Stimulated activated CD4-positive, alpha-beta T cell treated with anti-CD3 and anti-CD28 coated beads, Interleukin-1b, Interleukin-23, amount 100 ng/mL, for 24 hours (primary cell): ENCODE measurements around the gene UNC13C.

Experiments used
- DNase-seq, 4 experiments: peaks; one replicate each; pipeline ENCODE4 v3.0.0-alpha.2; 2020; ENCODE audit warnings: low read depth in 4 of 4, low spot score in 1 of 4

The UNC13C gene

GRCh38 chr15:54559405-54560069 lies 581.3 kb downstream of the UNC13C start:
- DNase-seq = no peak

- no peak for DNase-seq
These were observed 582.2 kb downstream of the UNC13C start for GRCh38 chr15:54560417-54560816.

GRCh38 chr15:54564166-54564565 lies 585.9 kb downstream of the UNC13C start:
- DNase-seq = no peak

- DNase-seq = no peak
These were observed 588.4 kb downstream of the UNC13C start for GRCh38 chr15:54566654-54567053.

- DNase-seq = no peak
These were observed 589.3 kb downstream of the UNC13C start for GRCh38 chr15:54567408-54568035.

- DNase-seq = no peak
These were observed 590.1 kb downstream of the UNC13C start for GRCh38 chr15:54568381-54568780.

- DNase-seq = no peak
These were observed 593.3 kb downstream of the UNC13C start for GRCh38 chr15:54571576-54571975.

- no peak for DNase-seq
These were observed 597.3 kb downstream of the UNC13C start for GRCh38 chr15:54575586-54575985.

GRCh38 chr15:54576298-54576935 lies 598.2 kb downstream of the UNC13C start:
- DNase-seq = no peak

GRCh38 chr15:54577476-54578250 lies 599.4 kb downstream of the UNC13C start:
- DNase-seq = no peak

GRCh38 chr15:54579855-54580254 lies 601.6 kb downstream of the UNC13C start:
- no peak for DNase-seq

GRCh38 chr15:54580643-54581042 lies 602.4 kb downstream of the UNC13C start:
- no peak for DNase-seq

GRCh38 chr15:54582863-54583643 lies 604.8 kb downstream of the UNC13C start:
- DNase-seq = no peak

- no peak for DNase-seq
These were observed 606.8 kb downstream of the UNC13C start for GRCh38 chr15:54585063-54585462.

GRCh38 chr15:54594115-54594514 lies 615.9 kb downstream of the UNC13C start:
- DNase-seq = no peak

GRCh38 chr15:54599386-54599785 lies 621.1 kb downstream of the UNC13C start:
- no peak for DNase-seq

GRCh38 chr15:54605043-54605442 lies 626.8 kb downstream of the UNC13C start:
- no peak for DNase-seq

GRCh38 chr15:54605556-54605955 lies 627.3 kb downstream of the UNC13C start:
- no peak for DNase-seq

GRCh38 chr15:54608876-54609835 lies 630.9 kb downstream of the UNC13C start:
- DNase-seq = no peak

- DNase-seq = no peak
These were observed 639.9 kb downstream of the UNC13C start for GRCh38 chr15:54618120-54618519.
